DOHH2 (cell line): ENCODE measurements around the gene FAM107A.

ENCODE experiments used
- CTCF ChIP-seq: fragments of 200-600 bp; sonication (generic); IDR thresholded peaks from one replicate; pipeline ENCODE4 v1.5.1; 2014; ENCODE audit warnings: antibody characterized with exemption, mild to moderate bottlenecking, low read depth, low read length; ENCODE audit not compliant: poor library complexity, severe bottlenecking
- EZH2phosphoT487 ChIP-seq: fragments of 200-600 bp; sonication (generic); IDR thresholded peaks from 2 replicates; pipeline ENCODE4 v1.6.1; 2017; ENCODE audit warnings: borderline replicate concordance, mild to moderate bottlenecking, antibody characterized with exemption, low read length, moderate library complexity, mixed read lengths

GRCh38 chr3:58568572-58569286, 8.5 kb downstream of the FAM107A start:
- TF ChIP-seq CTCF (peak; percentile 91), EZH2phosphoT487 (no peak)
